HEK293 (cell line): ENCODE data around the gene DNMT3B.
A peak's percentile ranks its signal among the peaks of the same experiment; 100 is the strongest.

Experiments used
- CTCF ChIA-PET: fragments of 350-600 bp; formaldehyde crosslinking; extraction: SDS; loops from one replicate; lab custom pipeline; 2021; ENCODE audit warnings: antibody characterized with exemption; lab: Yijun Ruan, JAX
- POLR2A ChIA-PET: fragments of 300-600 bp; formaldehyde crosslinking; extraction: SDS; loops from one replicate; lab custom pipeline; 2020; ENCODE audit warnings: antibody characterized with exemption, inconsistent platforms; lab: Yijun Ruan, JAX
- H3K27ac ChIP-seq: fragments of 200-500 bp; sonication (Bioruptor generic); 2 replicates; pipeline ENCODE4 v1.5.1; 2014; ENCODE audit warnings: low read depth, low read length, control low read depth, inconsistent platforms; ENCODE audit errors: extremely low read depth
- H3K36me3 ChIP-seq, 2 experiments: fragments of 200-500 bp in 1 of 2; sonication (Bioruptor generic) in 1 of 2; 1 replicate in 1 of 2; 2 replicates in 1 of 2; pipeline ENCODE4 v1.5.1; 2014 to 2017; ENCODE audit warnings: inconsistent platforms in 2 of 2, low read length in 2 of 2; ENCODE audit not compliant: control insufficient read depth in 2 of 2, insufficient read depth in 1 of 2
- H3K4me1 ChIP-seq: fragments of 200-500 bp; sonication (Bioruptor generic); 2 replicates; pipeline ENCODE4 v1.5.1; 2014; ENCODE audit warnings: mild to moderate bottlenecking, low read length, inconsistent platforms; ENCODE audit not compliant: control insufficient read depth, insufficient read depth
- H3K4me3 ChIP-seq: 2 replicates; pipeline ENCODE4 v1.5.1; 2011; ENCODE audit warnings: low read depth, mild to moderate bottlenecking, control low read depth, low read length, moderate library complexity
- H3K9me3 ChIP-seq: fragments of 200-500 bp; sonication (Bioruptor generic); 2 replicates; pipeline ENCODE4 v1.5.1; 2014; ENCODE audit warnings: low read depth, low read length, inconsistent platforms; ENCODE audit not compliant: control insufficient read depth, insufficient read depth
- BCL11A ChIP-seq: fragments of 450-650 bp; formaldehyde crosslinking; IDR thresholded peaks from 2 replicates; pipeline ENCODE4 v1.5.1; 2016; ENCODE audit warnings: low read depth, missing biosample characterization, missing genetic modification characterization
- GLIS1 ChIP-seq: fragments of 450-650 bp; formaldehyde crosslinking; IDR thresholded peaks from 2 replicates; pipeline ENCODE4 v1.5.1; 2016; ENCODE audit warnings: missing biosample characterization, missing genetic modification characterization
- ZBTB8A ChIP-seq: fragments of 450-650 bp; formaldehyde crosslinking; IDR thresholded peaks from 2 replicates; pipeline ENCODE4 v1.5.1; 2016; ENCODE audit warnings: missing biosample characterization, missing genetic modification characterization
- ZIC2 ChIP-seq: fragments of 450-650 bp; formaldehyde crosslinking; IDR thresholded peaks from 2 replicates; pipeline ENCODE4 v1.5.1; 2016; ENCODE audit warnings: missing biosample characterization, missing genetic modification characterization
- ZNF132 ChIP-seq: fragments of 450-650 bp; formaldehyde crosslinking; IDR thresholded peaks from 2 replicates; pipeline ENCODE4 v1.5.1; 2017; ENCODE audit warnings: missing biosample characterization, missing genetic modification characterization, borderline replicate concordance
- ZNF148 ChIP-seq: fragments of 450-650 bp; formaldehyde crosslinking; IDR thresholded peaks from 2 replicates; pipeline ENCODE4 v1.5.0; 2017; ENCODE audit warnings: missing biosample characterization, missing genetic modification characterization, borderline replicate concordance
- ZNF169 ChIP-seq: fragments of 450-650 bp; formaldehyde crosslinking; IDR thresholded peaks from 2 replicates; pipeline ENCODE4 v1.5.1; 2016; ENCODE audit warnings: missing biosample characterization, missing genetic modification characterization
- ZNF214 ChIP-seq: fragments of 450-650 bp; formaldehyde crosslinking; IDR thresholded peaks from 2 replicates; pipeline ENCODE4 v1.5.1; 2017; ENCODE audit warnings: missing biosample characterization, mild to moderate bottlenecking, missing genetic modification characterization, borderline replicate concordance
- ZNF248 ChIP-seq: fragments of 450-650 bp; formaldehyde crosslinking; IDR thresholded peaks from 2 replicates; pipeline ENCODE4 v1.5.1; 2017; ENCODE audit warnings: missing biosample characterization, missing genetic modification characterization
- ZNF292 ChIP-seq: fragments of 450-650 bp; formaldehyde crosslinking; IDR thresholded peaks from 2 replicates; pipeline ENCODE4 v1.5.1; 2016; ENCODE audit warnings: low read depth, missing biosample characterization, missing genetic modification characterization, borderline replicate concordance
- ZNF341 ChIP-seq: fragments of 450-650 bp; formaldehyde crosslinking; IDR thresholded peaks from 2 replicates; pipeline ENCODE4; 2016; ENCODE audit warnings: low read depth, missing biosample characterization, missing genetic modification characterization
- ZNF426 ChIP-seq: fragments of 450-650 bp; formaldehyde crosslinking; IDR thresholded peaks from 2 replicates; pipeline ENCODE4 v1.5.1; 2017; ENCODE audit warnings: missing biosample characterization, missing genetic modification characterization, mild to moderate bottlenecking, inconsistent platforms, moderate library complexity
- ZNF560 ChIP-seq: fragments of 450-650 bp; formaldehyde crosslinking; IDR thresholded peaks from 2 replicates; pipeline ENCODE4 v1.5.1; 2017; ENCODE audit warnings: missing biosample characterization, missing genetic modification characterization, borderline replicate concordance
- ZNF624 ChIP-seq: fragments of 450-650 bp; formaldehyde crosslinking; IDR thresholded peaks from 2 replicates; pipeline ENCODE4 v1.5.1; 2017; ENCODE audit warnings: missing biosample characterization, missing genetic modification characterization
- ZNF629 ChIP-seq: fragments of 450-650 bp; formaldehyde crosslinking; IDR thresholded peaks from 2 replicates; pipeline ENCODE4 v1.5.1; 2017; ENCODE audit warnings: missing biosample characterization, missing genetic modification characterization
- ZNF664 ChIP-seq: fragments of 450-650 bp; formaldehyde crosslinking; IDR thresholded peaks from 2 replicates; pipeline ENCODE4 v1.5.1; 2016; ENCODE audit warnings: missing biosample characterization, missing genetic modification characterization
- ZNF747 ChIP-seq: fragments of 450-650 bp; formaldehyde crosslinking; IDR thresholded peaks from 2 replicates; pipeline ENCODE4 v1.5.1; 2016; ENCODE audit warnings: missing biosample characterization, missing genetic modification characterization
- ZNF843 ChIP-seq: fragments of 450-650 bp; formaldehyde crosslinking; IDR thresholded peaks from 2 replicates; pipeline ENCODE4 v1.5.1; 2016; ENCODE audit warnings: missing biosample characterization, missing genetic modification characterization
- ZXDB ChIP-seq: fragments of 450-650 bp; formaldehyde crosslinking; IDR thresholded peaks from 2 replicates; pipeline ENCODE4 v1.5.1; 2016; ENCODE audit warnings: missing biosample characterization, missing genetic modification characterization
- TF ChIP-seq, protein P1 (sequence below): fragments of 450-650 bp; formaldehyde crosslinking; IDR thresholded peaks from 2 replicates; pipeline ENCODE4 v1.5.1; 2016; ENCODE audit warnings: missing biosample characterization, missing genetic modification characterization

The DNMT3B gene

GRCh38 chr20:32804022-32804715 lies 42.0 kb downstream of the DNMT3B start:
- H3K9me3 ChIP-seq, result no peaks in the 10 kb centered on the region
- TF ChIP-seq, protein P1, sequence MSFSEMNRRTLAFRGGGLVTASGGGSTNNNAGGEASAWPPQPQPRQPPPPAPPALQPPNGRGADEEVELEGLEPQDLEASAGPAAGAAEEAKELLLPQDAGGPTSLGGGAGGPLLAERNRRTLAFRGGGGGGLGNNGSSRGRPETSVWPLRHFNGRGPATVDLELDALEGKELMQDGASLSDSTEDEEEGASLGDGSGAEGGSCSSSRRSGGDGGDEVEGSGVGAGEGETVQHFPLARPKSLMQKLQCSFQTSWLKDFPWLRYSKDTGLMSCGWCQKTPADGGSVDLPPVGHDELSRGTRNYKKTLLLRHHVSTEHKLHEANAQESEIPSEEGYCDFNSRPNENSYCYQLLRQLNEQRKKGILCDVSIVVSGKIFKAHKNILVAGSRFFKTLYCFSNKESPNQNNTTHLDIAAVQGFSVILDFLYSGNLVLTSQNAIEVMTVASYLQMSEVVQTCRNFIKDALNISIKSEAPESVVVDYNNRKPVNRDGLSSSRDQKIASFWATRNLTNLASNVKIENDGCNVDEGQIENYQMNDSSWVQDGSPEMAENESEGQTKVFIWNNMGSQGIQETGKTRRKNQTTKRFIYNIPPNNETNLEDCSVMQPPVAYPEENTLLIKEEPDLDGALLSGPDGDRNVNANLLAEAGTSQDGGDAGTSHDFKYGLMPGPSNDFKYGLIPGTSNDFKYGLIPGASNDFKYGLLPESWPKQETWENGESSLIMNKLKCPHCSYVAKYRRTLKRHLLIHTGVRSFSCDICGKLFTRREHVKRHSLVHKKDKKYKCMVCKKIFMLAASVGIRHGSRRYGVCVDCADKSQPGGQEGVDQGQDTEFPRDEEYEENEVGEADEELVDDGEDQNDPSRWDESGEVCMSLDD (tag by site-specific recombination), result no peak
- no peak for TF ChIP-seq ZNF843 (tag by site-specific recombination)
- no peak for TF ChIP-seq ZNF664 (tag by site-specific recombination)
- no peak for TF ChIP-seq ZNF148
- no peak for TF ChIP-seq ZXDB (tag by site-specific recombination)
- TF ChIP-seq ZNF292, result no peak
- TF ChIP-seq ZNF747 (tag by site-specific recombination), result no peak
- TF ChIP-seq BCL11A (tag by site-specific recombination), result no peak
- no peak for TF ChIP-seq ZNF560 (tag by site-specific recombination)
- TF ChIP-seq ZNF341 (tag by site-specific recombination), result no peak
- no peak for TF ChIP-seq ZNF132 (tag by site-specific recombination)
- TF ChIP-seq ZNF629, result no peak
- TF ChIP-seq ZNF169 (tag by site-specific recombination), result no peak
- no peak for TF ChIP-seq ZNF426 (tag by site-specific recombination)
- no peak for TF ChIP-seq ZBTB8A (tag by site-specific recombination)
- TF ChIP-seq ZNF248, result no peak
- TF ChIP-seq, all 188 proteins: peak for 0
- no peak overlapping the region for H3K27ac ChIP-seq
- ChIA-PET CTCF (interaction anchor here (1.7 to 1.8 kb wide), 2 partner anchors 15 to 25 kb away, joined by 5 read pairs; no protein-coding TSS in a partner anchor), POLR2A (interaction anchor here (0.8 kb wide), 1 partner anchor 15 kb away, joined by 3 read pairs; the partner anchor contains the start of gene MAPRE1)
- no peaks in the 10 kb centered on the region for H3K4me1 ChIP-seq
- no peak overlapping the region for H3K4me3 ChIP-seq
- H3K36me3 ChIP-seq, result peaks cover 0 to 95% of the 10 kb centered on the region in 2 experiments; a peak in 2 of 3 replicates

GRCh38 chr20:32804817-32805216 lies 42.6 kb downstream of the DNMT3B start:
- H3K9me3 ChIP-seq, result no peaks in the 10 kb centered on the region
- POLR2A ChIA-PET, result interaction anchor here (0.8 kb wide), 1 partner anchor 15 kb away, joined by 3 read pairs; the partner anchor contains the start of gene MAPRE1
- no peaks in the 10 kb centered on the region for H3K4me1 ChIP-seq
- no peak for TF ChIP-seq ZNF624 (tag by site-specific recombination)
- TF ChIP-seq GLIS1, result peak; percentile 94
- no peak for TF ChIP-seq ZIC2 (tag by site-specific recombination)
- no peak for TF ChIP-seq ZNF214 (tag by site-specific recombination)
- TF ChIP-seq, all 188 proteins: peak for 1
- Histone ChIP-seq H3K36me3 (peaks cover 0 to 94% of the 10 kb centered on the region in 2 experiments; a peak in 2 of 3 replicates), H3K4me3 (no peak overlapping the region), H3K27ac (no peak overlapping the region)
- CTCF ChIA-PET, result interaction anchor here (1.7 kb wide), 1 partner anchor 26 kb away, joined by 5 read pairs; no protein-coding TSS in a partner anchor
